GM12891 (cell line): ENCODE results near the gene KPNA6.

ENCODE experiments used
- PAX5 ChIP-seq: IDR thresholded peaks from 2 replicates; pipeline ENCODE4 v1.6.1; 2011; ENCODE audit warnings: low read length, moderate library complexity, mild to moderate bottlenecking; ENCODE audit not compliant: insufficient read depth, severe bottlenecking
- POLR2A ChIP-seq: IDR thresholded peaks from 2 replicates; pipeline ENCODE4 v1.6.1; 2011; ENCODE audit warnings: low read depth, low read length, control low read depth
- POLR2AphosphoS5 ChIP-seq: IDR thresholded peaks from 2 replicates; pipeline ENCODE4 v1.6.1; 2011; ENCODE audit warnings: low read depth, low read length, control low read depth
- POU2F2 ChIP-seq: IDR thresholded peaks from 2 replicates; pipeline ENCODE4 v1.6.1; 2011; ENCODE audit warnings: low read depth, mild to moderate bottlenecking, control low read depth, low read length, moderate library complexity
- SPI1 ChIP-seq: IDR thresholded peaks from 2 replicates; pipeline ENCODE4 v1.6.1; 2011; ENCODE audit warnings: low read depth, low read length, control low read depth
- TAF1 ChIP-seq: IDR thresholded peaks from 2 replicates; pipeline ENCODE4 v1.6.1; 2011; ENCODE audit warnings: low read depth, low read length, control low read depth

DNA sequence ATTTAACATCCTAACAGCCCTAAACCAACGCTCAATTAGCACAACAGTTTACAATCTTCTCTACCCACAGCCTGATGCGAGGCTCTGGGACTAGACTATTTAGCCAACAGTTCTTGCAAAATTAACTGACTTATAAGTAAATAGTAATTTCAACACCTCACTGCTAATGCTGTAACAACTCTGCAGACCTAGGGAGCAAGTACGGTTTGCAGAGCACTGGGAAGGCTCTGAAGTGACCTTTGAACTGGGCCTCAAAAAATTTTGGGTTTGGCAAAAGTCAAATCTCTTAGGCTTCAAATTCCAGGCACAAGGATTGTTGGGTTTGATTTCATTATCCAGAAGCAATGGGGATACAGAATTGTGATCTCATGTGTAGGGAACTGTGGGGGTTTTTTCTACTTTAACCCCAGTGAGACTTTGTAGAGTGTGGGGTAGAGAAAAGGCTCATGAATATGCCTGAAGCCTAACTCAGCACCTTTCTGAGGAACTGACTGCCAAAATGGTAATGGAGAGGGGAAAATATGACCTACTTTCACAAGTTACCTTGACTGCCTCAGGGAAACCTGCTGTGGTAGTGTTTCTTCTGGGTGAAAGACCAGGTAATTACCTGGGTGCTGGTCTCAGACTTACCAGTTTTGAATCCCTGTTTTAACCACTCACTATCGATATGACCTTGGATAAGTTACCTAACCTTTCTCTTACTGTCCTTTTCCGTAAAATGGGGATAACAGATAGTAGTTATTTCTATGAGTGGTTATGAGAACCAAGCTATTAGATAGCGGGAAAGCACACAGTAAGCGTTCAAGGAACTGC, 70.7 kb downstream of the KPNA6 start:
- TF ChIP-seq POLR2A = no peak; the same call in 1 of the 2 replicates
- no peak for TF ChIP-seq POLR2AphosphoS5
- TF ChIP-seq TAF1 = no peak
- TF ChIP-seq PAX5 = no peak
- no peak for TF ChIP-seq SPI1
- no peak for TF ChIP-seq POU2F2
